HG03045 (cell line): ENCODE results near the gene CSF2.

Source experiments
- ATAC-seq: cut with Tn5 transposase; IDR thresholded peaks from one replicate; pipeline ENCODE4 v1.9.1; 2021; ENCODE audit warnings: mild to moderate bottlenecking, moderate library complexity; ENCODE audit not compliant: unreplicated experiment

The CSF2 gene

GRCh38 chr5:132073231-132074013 is at the start of gene CSF2:
Gene CSF2 (plus strand): TSS chr5:132073789. CDS start chr5:132073824, 35 bp downstream.
- ATAC-seq = no peak

GRCh38 chr5:132024117-132024435 is 49.5 kb upstream of the CSF2 start:
- ATAC-seq = no peak

GRCh38 chr5:132024789-132025402 is 48.7 kb upstream of the CSF2 start:
- ATAC-seq = no peak

GRCh38 chr5:132025403-132025971 is 48.1 kb upstream of the CSF2 start:
- no peak for ATAC-seq

- no peak for ATAC-seq
Observed at GRCh38 chr5:132026516-132027008, 47.0 kb upstream of the CSF2 start.

GRCh38 chr5:132027027-132027426 is 46.6 kb upstream of the CSF2 start:
- no peak for ATAC-seq

- ATAC-seq = no peak
Observed at GRCh38 chr5:132029609-132030330, 43.8 kb upstream of the CSF2 start.

GRCh38 chr5:132030610-132031009 is 43.0 kb upstream of the CSF2 start:
- ATAC-seq = no peak

- no peak for ATAC-seq
Observed at GRCh38 chr5:132032196-132032595, 41.4 kb upstream of the CSF2 start.

- ATAC-seq = no peak
Observed at GRCh38 chr5:132033122-132033521, 40.5 kb upstream of the CSF2 start.

- ATAC-seq = no peak
Observed at GRCh38 chr5:132037353-132037752, 36.2 kb upstream of the CSF2 start.

- ATAC-seq = no peak
Observed at GRCh38 chr5:132044207-132044606, 29.4 kb upstream of the CSF2 start.

- ATAC-seq = no peak
Observed at GRCh38 chr5:132046880-132047299, 26.7 kb upstream of the CSF2 start.

GRCh38 chr5:132049093-132049492 is 24.5 kb upstream of the CSF2 start:
- ATAC-seq = no peak

- no peak for ATAC-seq
Observed at GRCh38 chr5:132049559-132049958, 24.0 kb upstream of the CSF2 start.

GRCh38 chr5:132050136-132050535 is 23.5 kb upstream of the CSF2 start:
- ATAC-seq = no peak

GRCh38 chr5:132050661-132051552 is 22.7 kb upstream of the CSF2 start:
- no peak for ATAC-seq

GRCh38 chr5:132052520-132052919 is 21.1 kb upstream of the CSF2 start:
- ATAC-seq = no peak

- ATAC-seq = no peak
Observed at GRCh38 chr5:132053483-132053882, 20.1 kb upstream of the CSF2 start.

GRCh38 chr5:132054031-132054696 is 19.4 kb upstream of the CSF2 start:
- ATAC-seq = no peak
